Astrocyte of the cerebellum (primary cell): Measurements from ENCODE around the gene KIAA1671.

Experiments
- DNase-seq: peaks from one replicate; pipeline ENCODE4 v3.0.0-alpha.2; 2011; ENCODE audit warnings: low read depth
- H3K4me3 ChIP-seq: 2 replicates; pipeline ENCODE4 v1.5.1; 2011; ENCODE audit warnings: mild to moderate bottlenecking, low read depth, low read length, moderate library complexity
- CTCF ChIP-seq: IDR thresholded peaks from 2 replicates; pipeline ENCODE4 v1.5.1; 2012; ENCODE audit warnings: low read length, low read depth, moderate library complexity, mild to moderate bottlenecking; ENCODE audit errors: missing control alignments
- in situ Hi-C: cut with HindIII; loops from 2 replicates; pipeline ENCODE4 v1.10.0; 2017; ENCODE audit warnings: low sequenced_read_pairs

The KIAA1671 gene

GRCh38 chr22:25051073-25051472 is 98.6 kb downstream of the KIAA1671 start:
- H3K4me3 ChIP-seq: no peak overlapping the region
- peak; percentile 35 for TF ChIP-seq CTCF
- in situ Hi-C loops: no loop called here
- DNase-seq: no peak

DNA sequence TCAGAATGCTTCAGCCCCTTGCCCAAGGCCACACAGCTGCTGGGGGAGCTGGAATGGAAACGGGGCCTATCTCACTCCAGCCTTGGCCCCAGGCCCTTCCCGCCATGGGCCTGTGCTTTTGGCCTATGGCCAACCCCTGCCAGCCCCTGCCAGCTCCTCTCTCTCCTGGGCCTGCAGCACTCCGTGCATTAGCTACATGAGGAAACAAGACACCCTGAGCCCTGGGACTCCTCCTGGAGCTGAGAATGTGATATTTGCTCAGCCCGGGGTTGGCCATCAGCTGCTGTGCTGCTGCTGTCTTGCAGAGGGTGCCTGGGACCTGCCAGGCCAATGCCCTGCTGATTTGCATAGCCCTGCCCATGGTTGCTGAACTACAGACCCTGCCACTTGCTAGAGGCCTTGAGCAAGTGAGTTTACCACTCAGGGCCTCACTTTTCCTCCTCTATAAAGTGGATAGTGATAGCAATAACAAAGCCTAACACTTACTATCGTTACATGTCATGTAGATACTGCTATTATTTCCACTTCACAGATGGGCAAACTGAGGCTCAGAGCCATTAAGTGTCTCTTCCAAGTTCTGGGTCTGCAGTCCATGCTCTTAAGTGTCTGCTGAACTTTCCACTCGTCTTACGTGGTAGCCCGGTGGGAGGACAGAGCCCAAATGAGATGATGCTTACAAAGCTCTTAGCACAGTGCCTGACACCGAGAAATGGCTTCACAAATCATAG is 99.6 kb downstream of the KIAA1671 start:
- in situ Hi-C loops: no loop called here
- DNase-seq: no peak
- TF ChIP-seq CTCF: no peak
- H3K4me3 ChIP-seq: no peak overlapping the region

DNA sequence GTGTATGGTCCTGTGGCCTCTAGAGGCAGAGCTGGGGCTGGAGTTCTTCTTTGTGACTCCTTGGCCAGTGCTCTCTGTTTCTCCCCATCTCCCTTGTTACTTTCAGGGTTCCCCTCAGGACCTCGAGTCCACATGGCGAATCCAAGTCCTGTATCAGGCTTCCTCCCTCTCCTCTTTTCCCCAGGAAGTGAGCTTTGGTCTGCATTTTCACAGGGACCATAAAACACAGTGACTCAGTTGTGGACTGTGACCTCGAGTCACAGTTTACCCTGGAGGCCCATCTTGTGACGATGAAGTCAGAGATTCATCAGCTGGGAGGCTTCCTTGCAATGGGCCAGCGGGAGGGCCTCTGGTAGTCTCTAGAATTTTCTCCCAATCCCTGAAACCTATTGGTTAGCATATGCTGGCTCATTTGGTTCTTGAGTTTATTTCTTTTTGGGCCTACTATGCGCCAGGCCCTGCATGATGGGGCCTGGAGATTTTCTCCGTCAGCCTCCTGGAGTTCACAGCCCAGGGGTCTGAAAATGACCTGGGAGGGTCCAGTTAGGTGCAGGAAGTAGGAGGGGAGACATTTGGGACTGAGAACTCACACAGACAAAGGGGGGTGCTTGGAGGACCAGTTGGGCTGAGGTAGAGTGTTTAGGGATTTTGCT is 100.8 kb downstream of the KIAA1671 start:
- H3K4me3 ChIP-seq: no peak overlapping the region
- in situ Hi-C loops: no loop called here
- DNase-seq: no peak
- no peak for TF ChIP-seq CTCF

DNA sequence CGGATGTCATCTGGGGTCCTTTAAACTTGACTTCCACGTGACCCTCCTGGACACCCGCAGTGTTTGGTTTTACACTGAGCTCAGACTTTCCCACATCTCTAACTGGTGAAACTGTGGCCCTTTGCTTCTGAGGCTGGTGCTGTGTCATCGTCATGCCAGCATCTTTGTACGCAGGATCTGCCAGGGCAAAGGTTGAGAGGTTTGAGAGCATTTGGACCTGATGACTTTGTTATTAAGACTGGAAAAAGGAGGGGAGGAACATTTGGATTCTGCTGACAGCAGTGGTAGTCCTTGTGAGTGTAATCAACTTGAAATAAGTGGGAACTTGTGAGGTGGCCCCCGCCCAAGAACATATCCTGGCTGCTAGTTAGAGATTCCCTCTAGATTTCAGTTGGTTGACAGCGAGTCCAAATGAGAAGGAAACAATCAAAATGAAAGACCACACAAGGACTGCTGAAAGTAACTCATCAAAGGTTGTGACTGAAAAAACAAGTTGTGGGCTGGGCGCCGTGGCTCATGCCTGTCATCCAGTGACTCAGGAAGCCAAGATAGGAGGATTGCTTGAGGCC is 102.5 kb downstream of the KIAA1671 start:
- no peak for TF ChIP-seq CTCF
- in situ Hi-C loops: no loop called here
- no peak overlapping the region for H3K4me3 ChIP-seq
- no peak for DNase-seq

DNA sequence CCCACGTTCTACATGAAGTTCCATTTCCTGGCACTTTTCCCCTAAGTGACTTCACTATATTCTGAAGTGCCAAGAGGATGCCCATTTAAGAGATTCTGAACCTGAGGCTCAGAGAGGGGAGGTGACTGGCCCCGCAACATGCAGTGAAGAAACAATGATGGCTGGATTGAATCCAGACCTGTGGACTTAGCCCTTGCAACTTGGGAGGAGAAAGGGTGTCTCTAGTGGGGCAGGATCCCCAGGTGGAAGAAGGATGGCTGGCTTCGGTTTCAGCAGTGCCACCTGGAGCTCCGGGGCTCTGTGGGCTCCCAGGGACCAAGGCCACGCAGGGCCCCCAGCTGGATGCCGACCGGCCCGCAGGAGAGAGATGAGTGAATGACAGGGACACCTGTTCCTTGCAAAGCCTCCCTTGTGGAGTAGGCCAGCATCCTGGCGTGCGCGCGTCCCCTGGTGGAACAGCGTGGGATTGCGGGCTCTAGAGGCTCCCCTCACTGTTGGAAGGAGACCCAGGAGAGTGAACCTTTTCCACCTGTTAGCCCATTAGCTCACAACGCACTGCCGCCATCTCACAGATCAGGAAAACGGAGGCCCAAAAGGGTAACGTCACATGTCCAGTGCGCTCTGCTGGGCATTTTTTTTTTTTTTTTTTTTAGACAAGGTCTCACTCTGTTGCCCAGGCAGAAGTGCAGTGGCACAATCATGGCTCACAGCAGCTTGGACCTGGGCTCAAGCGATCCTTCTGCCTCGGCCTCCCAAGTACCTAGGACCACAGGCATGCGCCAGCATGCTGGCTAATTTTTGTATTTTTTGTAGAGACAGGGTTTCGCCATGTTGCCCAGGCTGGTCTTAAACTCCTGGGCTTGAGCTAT is 104.7 kb downstream of the KIAA1671 start:
- in situ Hi-C loops: no loop called here
- DNase-seq: peak; percentile 6
- H3K4me3 ChIP-seq: no peak overlapping the region
- TF ChIP-seq CTCF: peak; percentile 98

GRCh38 chr22:25059438-25059837 is 106.9 kb downstream of the KIAA1671 start:
- in situ Hi-C loops: no loop called here
- H3K4me3 ChIP-seq: no peak overlapping the region
- DNase-seq: no peak
- no peak for TF ChIP-seq CTCF
